B cell (primary cell): Measurements from ENCODE around the gene WRAP73. TPM values are rescaled to one million over a fixed set of nuclear protein-coding genes. Genes with fewer than 3 reads are reported as not detected.
A peak's percentile ranks its signal among the peaks of the same experiment; 100 is the strongest.

Experiments used
- ATAC-seq: fragments of 200-7000 bp; cut with Tn5 transposase; one replicate; pipeline ENCODE4 v1.10.0; 2021; ENCODE audit warnings: low read depth, mild to moderate bottlenecking, moderate number of reproducible peaks, moderate library complexity
- CTCF ChIA-PET: fragments of 350-600 bp; sonication (Branson Sonifier 250); formaldehyde crosslinking; loops from one replicate; lab custom pipeline; 2021; ENCODE audit warnings: antibody characterized with exemption, inconsistent platforms; lab: Charles Lee
- POLR2A ChIA-PET: fragments of 350-600 bp; sonication (Branson Sonifier 250); formaldehyde crosslinking; loops from one replicate; lab custom pipeline; 2021; ENCODE audit warnings: antibody characterized with exemption; lab: Charles Lee
- DNase-seq: peaks from one replicate; pipeline ENCODE4 v3.0.0; 2013
- H2AFZ ChIP-seq: 2 replicates; pipeline ENCODE4 v1.6.1; 2012; ENCODE audit warnings: mild to moderate bottlenecking, low read depth, low read length; ENCODE audit not compliant: insufficient read depth, poor library complexity, severe bottlenecking
- H3K27ac ChIP-seq, 2 donors: 1 replicate in 1 of 2; 2 replicates in 1 of 2; pipeline ENCODE4 v1.5.1; 2012 to 2013; ENCODE audit warnings: low read length in 2 of 2, mild to moderate bottlenecking in 2 of 2, moderate library complexity in 1 of 2
- H3K27me3 ChIP-seq, 4 experiments: fragments of 200-600 bp in 1 of 4; sonication (generic) in 1 of 4; replicated peaks in 1 of 4; 1 replicate in 2 of 4; 2 replicates in 2 of 4; pipeline versions ENCODE4 v1.6.1 to v1.7.0; 2013 to 2016; ENCODE audit warnings: low read length in 3 of 4, mild to moderate bottlenecking in 2 of 4, mixed read lengths in 1 of 4, moderate library complexity in 1 of 4; ENCODE audit not compliant: insufficient read depth in 4 of 4, control insufficient read depth in 3 of 4; ENCODE audit errors: control extremely low read depth in 1 of 4
- H3K36me3 ChIP-seq, 2 experiments: replicated peaks in 1 of 2; 1 replicate in 1 of 2; 2 replicates in 1 of 2; pipeline versions ENCODE4 v1.6.1 to v1.7.1; 2013; ENCODE audit warnings: low read length in 1 of 2; ENCODE audit not compliant: insufficient read depth in 2 of 2, control insufficient read depth in 1 of 2; ENCODE audit errors: control extremely low read depth in 1 of 2, extremely low read depth in 1 of 2
- H3K4me1 ChIP-seq, 2 donors: fragments of 200-600 bp in 1 of 2; sonication (generic) in 1 of 2; 1 replicate in 1 of 2; 2 replicates in 1 of 2; pipeline versions ENCODE4 v1.5.1 to v1.6.1; 2013 to 2017; ENCODE audit warnings: low read length in 2 of 2; ENCODE audit not compliant: control insufficient read depth in 2 of 2, insufficient read depth in 2 of 2
- H3K4me2 ChIP-seq: replicated peaks from 2 replicates; pipeline ENCODE3; 2012; ENCODE audit warnings: mild to moderate bottlenecking, low read depth, low read length; ENCODE audit not compliant: poor library complexity, severe bottlenecking
- H3K4me3 ChIP-seq, 5 experiments: fragments of 200-600 bp in 1 of 5; sonication (generic) in 1 of 5; 1 replicate in 3 of 5; 2 replicates in 2 of 5; pipeline versions ENCODE4 v1.5.1 to v1.7.0; 2011 to 2016; ENCODE audit warnings: low read length in 4 of 5, mild to moderate bottlenecking in 4 of 5, low read depth in 2 of 5, control low read depth in 1 of 5, moderate library complexity in 1 of 5; ENCODE audit not compliant: insufficient read depth in 1 of 5; ENCODE audit errors: control extremely low read depth in 1 of 5, extremely low read depth in 1 of 5
- H3K79me2 ChIP-seq: fragments of 200-600 bp; sonication (generic); one replicate; pipeline ENCODE4 v1.6.0; 2016; ENCODE audit warnings: low read length; ENCODE audit not compliant: control insufficient read depth, insufficient read depth
- H3K9ac ChIP-seq: fragments of 200-600 bp; sonication (generic); 2 replicates; pipeline ENCODE4 v1.6.1; 2017; ENCODE audit warnings: mild to moderate bottlenecking, low read length, moderate library complexity
- H3K9me3 ChIP-seq, 3 donors: one replicate each; pipeline versions ENCODE4 v1.6.1 to v1.7.1; 2013; ENCODE audit warnings: low read length in 2 of 3; ENCODE audit not compliant: control insufficient read depth in 2 of 3, insufficient read depth in 1 of 3; ENCODE audit errors: control extremely low read depth in 1 of 3
- H4K20me1 ChIP-seq: 2 replicates; pipeline ENCODE4 v1.6.0; 2012; ENCODE audit warnings: mild to moderate bottlenecking, low read length; ENCODE audit not compliant: insufficient read depth, control insufficient read depth, poor library complexity, severe bottlenecking
- H3K27ac Mint-ChIP-seq: one replicate; pipeline ENCODE4 v1.8.0; 2021; ENCODE audit warnings: mixed read lengths
- H3K27me3 Mint-ChIP-seq: one replicate; pipeline ENCODE4 v1.8.0; 2021; ENCODE audit warnings: mixed read lengths
- H3K4me1 Mint-ChIP-seq: one replicate; pipeline ENCODE4 v1.8.0; 2021; ENCODE audit warnings: mixed read lengths
- H3K4me3 Mint-ChIP-seq: one replicate; pipeline ENCODE4 v1.8.0; 2021; ENCODE audit warnings: mixed read lengths
- H3K9me3 Mint-ChIP-seq: one replicate; pipeline ENCODE4 v1.8.0; 2022; ENCODE audit warnings: mixed read lengths; ENCODE audit not compliant: insufficient read depth
- CTCF ChIP-seq: fragments of 200-600 bp; IDR thresholded peaks from one replicate; pipeline ENCODE4 v1.8.0; 2022; ENCODE audit warnings: antibody characterized with exemption, mild to moderate bottlenecking
- EZH2 ChIP-seq: IDR thresholded peaks from 2 replicates; pipeline ENCODE4 v1.6.1; 2012; ENCODE audit warnings: borderline replicate concordance, low read depth, mild to moderate bottlenecking, moderate library complexity, low read length; ENCODE audit not compliant: insufficient read depth, poor library complexity, severe bottlenecking
- WGBS: methylation state at CpG from one replicate; pipeline ENCODE4 v1.1.5; 2013; ENCODE audit warnings: missing lambda C conversion rate; ENCODE audit not compliant: insufficient coverage; 5-methylcytosine and 5-hydroxymethylcytosine counted together
- intact Hi-C: fragments of 100-400 bp; cut with micrococcal nuclease; formaldehyde crosslinking; loops from one replicate; pipeline ENCODE4 v1.10.0; 2022
- polyA plus RNA-seq: library from polyadenylated mRNA; depleted of rRNA; stranded (reverse); fragments of >200 nt; gene quantifications from 2 replicates; pipeline ENCODE4 v1.2.3, GENCODE V29; 2012
- total RNA-seq, 2 donors: library from RNA; stranded (reverse); fragments of 120-200 nt in 1 of 2; gene quantifications; 1 replicate in 1 of 2; 2 replicates in 1 of 2; pipeline versions ENCODE4 v1.2.3 to v1.2.4, GENCODE V29; 2013 to 2022

WRAP73 gene
- total and polyA plus RNA-seq, 2 donors (not counting 1 experiment from before 2014, with no cell fraction given): 37.1 to 68.5 TPM

- H3K27me3 ChIP-seq: peaks cover 0 to 39% (median 12%) of the 10 kb centered on the region in 4 experiments
- H4K20me1 ChIP-seq: no peaks in the 10 kb centered on the region
- ATAC-seq (no peak), DNase-seq (no peak)
- ChIA-PET POLR2A (no interaction called here), CTCF (no interaction called here)
- peak overlapping the region; percentile 75 for H3K4me3 Mint-ChIP-seq
- peak overlapping the region; percentile 88 for H3K4me2 ChIP-seq
- H3K27ac Mint-ChIP-seq: no peak overlapping the region
- no peaks in the 10 kb centered on the region for H3K9me3 Mint-ChIP-seq
- no peaks in the 10 kb centered on the region for H3K9me3 ChIP-seq
- no peak overlapping the region for H3K9ac ChIP-seq
- no peaks in the 10 kb centered on the region for H3K79me2 ChIP-seq
- peaks cover 28% of the 10 kb centered on the region for H3K27me3 Mint-ChIP-seq
- H3K36me3 ChIP-seq: no peaks in the 10 kb centered on the region
- H3K27ac ChIP-seq: no peak overlapping the region
- peaks cover 13% of the 10 kb centered on the region for H3K4me1 Mint-ChIP-seq
- H2AFZ ChIP-seq: peak overlapping the region; percentile 49
- peaks cover 15 to 17% of the 10 kb centered on the region in 2 donors for H3K4me1 ChIP-seq
- 48% methylated on average over 23 of the region's 24 CpGs for WGBS
- TF ChIP-seq CTCF: no peak
- no peak for TF ChIP-seq EZH2
- intact Hi-C loops: no loop called here
- H3K4me3 ChIP-seq: no peak overlapping the region
These were observed 40.0 kb downstream of the WRAP73 start for GRCh38 chr1:3609769-3610526.
